Loucy (cell line): Measurements from ENCODE around the gene YTHDF1.

Source experiments
- H2AFZ ChIP-seq: fragments of 200-600 bp; sonication (generic); 2 replicates; pipeline ENCODE4 v1.6.0; 2016; ENCODE audit warnings: antibody characterized with exemption, mild to moderate bottlenecking, low read length, moderate library complexity
- H3F3A ChIP-seq: fragments of 200-600 bp; 2 replicates; pipeline ENCODE4 v1.6.0; 2016; ENCODE audit warnings: antibody characterized with exemption, low read depth, mild to moderate bottlenecking
- H3K27me3 ChIP-seq: fragments of 200-600 bp; sonication (generic); 2 replicates; pipeline ENCODE4 v1.6.1; 2014; ENCODE audit warnings: low read length, mild to moderate bottlenecking; ENCODE audit not compliant: insufficient read depth, poor library complexity, severe bottlenecking
- H3K36me3 ChIP-seq: fragments of 200-600 bp; sonication (generic); 2 replicates; pipeline ENCODE4 v1.6.1; 2016; ENCODE audit warnings: low read length; ENCODE audit not compliant: insufficient read depth
- H3K4me1 ChIP-seq: fragments of 200-600 bp; sonication (generic); 2 replicates; pipeline ENCODE4 v1.5.1; 2014; ENCODE audit warnings: low read length, mild to moderate bottlenecking; ENCODE audit not compliant: insufficient read depth, poor library complexity, severe bottlenecking
- H3K4me2 ChIP-seq: fragments of 200-600 bp; sonication (generic); 2 replicates; pipeline ENCODE4 v1.6.0; 2014; ENCODE audit warnings: antibody characterized with exemption, low read length, low read depth, mild to moderate bottlenecking; ENCODE audit not compliant: poor library complexity, severe bottlenecking
- H3K4me3 ChIP-seq: fragments of 200-600 bp; sonication (generic); 2 replicates; pipeline ENCODE4 v1.5.1; 2014; ENCODE audit warnings: low read length, mild to moderate bottlenecking, mixed read lengths; ENCODE audit not compliant: poor library complexity, severe bottlenecking
- H3K79me2 ChIP-seq: fragments of 200-600 bp; sonication (generic); 2 replicates; pipeline ENCODE4 v1.6.1; 2014; ENCODE audit warnings: low read length; ENCODE audit not compliant: insufficient read depth
- H3K9ac ChIP-seq: fragments of 200-600 bp; sonication (generic); 2 replicates; pipeline ENCODE4 v1.6.0; 2014; ENCODE audit warnings: mild to moderate bottlenecking, low read depth, low read length, moderate library complexity; ENCODE audit not compliant: poor library complexity, severe bottlenecking
- H3K9me2 ChIP-seq: fragments of 200-600 bp; sonication (generic); replicated peaks from 2 replicates; pipeline ENCODE4 v1.6.1; 2016; ENCODE audit warnings: low read depth, low read length, mixed read lengths
- H3K9me3 ChIP-seq: fragments of 200-600 bp; sonication (generic); 2 replicates; pipeline ENCODE4 v1.6.1; 2014; ENCODE audit warnings: mild to moderate bottlenecking, antibody characterized with exemption, low read length, low read depth; ENCODE audit not compliant: insufficient read depth
- H4K20me1 ChIP-seq: fragments of 200-600 bp; sonication (generic); 2 replicates; pipeline ENCODE4 v1.6.0; 2014; ENCODE audit warnings: antibody characterized with exemption, low read length, mild to moderate bottlenecking; ENCODE audit not compliant: insufficient read depth, poor library complexity, severe bottlenecking
- EZH2phosphoT487 ChIP-seq: fragments of 200-600 bp; IDR thresholded peaks from 2 replicates; pipeline ENCODE4 v1.6.1; 2018; ENCODE audit warnings: antibody characterized with exemption, mild to moderate bottlenecking, moderate library complexity, borderline replicate concordance
- TF ChIP-seq, protein P1 (sequence below): fragments of 200-600 bp; sonication (generic); conservative IDR thresholded peaks from 2 replicates; pipeline ENCODE4 v1.5.1; 2014; ENCODE audit warnings: mild to moderate bottlenecking, antibody characterized with exemption, low read length

The YTHDF1 gene

DNA sequence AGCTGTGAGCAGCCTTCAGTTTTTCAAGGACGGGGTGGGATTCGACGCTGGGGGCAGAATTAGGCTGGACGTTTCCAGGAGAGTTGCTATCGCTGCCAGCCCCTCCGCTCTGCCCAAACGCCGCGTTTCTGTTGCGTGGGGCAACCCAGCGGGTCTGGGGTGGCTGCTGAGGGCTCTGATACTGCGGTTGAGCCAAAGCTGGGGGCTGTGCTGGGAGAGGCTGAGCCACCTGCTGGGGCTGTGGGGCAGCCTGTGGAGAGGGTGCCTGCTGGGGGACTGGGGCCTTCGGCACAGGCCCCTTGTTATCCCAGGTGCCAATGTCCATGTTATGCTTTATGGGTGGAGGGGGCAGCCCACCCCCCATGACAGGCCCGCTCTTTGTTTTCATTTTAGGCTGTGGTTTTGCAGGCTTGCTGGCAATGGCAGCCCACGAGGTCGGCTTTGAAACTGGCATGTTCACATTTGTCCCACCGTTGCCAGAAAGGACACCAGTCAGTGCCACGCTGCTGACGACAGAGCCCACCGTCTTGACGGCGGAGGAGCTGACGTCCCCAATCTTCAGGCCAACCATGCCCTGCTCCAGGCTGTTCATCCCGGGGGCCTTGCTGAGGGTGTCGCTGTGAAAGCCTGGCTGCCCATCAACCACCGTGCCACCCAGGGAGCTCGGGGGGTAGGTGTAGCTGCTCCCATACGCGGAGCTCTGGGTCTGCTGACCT lies 13.0 kb downstream of the YTHDF1 start:
- H3K27me3 ChIP-seq, result no peaks in the 10 kb centered on the region
- H3K4me2 ChIP-seq, result no peak overlapping the region
- peaks cover 5% of the 10 kb centered on the region for H3K4me1 ChIP-seq
- H3K9me3 ChIP-seq, result no peaks in the 10 kb centered on the region
- no peak overlapping the region for H3K4me3 ChIP-seq
- H2AFZ ChIP-seq, result no peak overlapping the region
- no peaks in the 10 kb centered on the region for H3K9me2 ChIP-seq
- H3F3A ChIP-seq, result no peaks in the 10 kb centered on the region
- peaks cover 99% of the 10 kb centered on the region for H3K79me2 ChIP-seq
- H4K20me1 ChIP-seq, result peaks cover 87% of the 10 kb centered on the region
- H3K9ac ChIP-seq, result no peak overlapping the region
- TF ChIP-seq, protein P1, sequence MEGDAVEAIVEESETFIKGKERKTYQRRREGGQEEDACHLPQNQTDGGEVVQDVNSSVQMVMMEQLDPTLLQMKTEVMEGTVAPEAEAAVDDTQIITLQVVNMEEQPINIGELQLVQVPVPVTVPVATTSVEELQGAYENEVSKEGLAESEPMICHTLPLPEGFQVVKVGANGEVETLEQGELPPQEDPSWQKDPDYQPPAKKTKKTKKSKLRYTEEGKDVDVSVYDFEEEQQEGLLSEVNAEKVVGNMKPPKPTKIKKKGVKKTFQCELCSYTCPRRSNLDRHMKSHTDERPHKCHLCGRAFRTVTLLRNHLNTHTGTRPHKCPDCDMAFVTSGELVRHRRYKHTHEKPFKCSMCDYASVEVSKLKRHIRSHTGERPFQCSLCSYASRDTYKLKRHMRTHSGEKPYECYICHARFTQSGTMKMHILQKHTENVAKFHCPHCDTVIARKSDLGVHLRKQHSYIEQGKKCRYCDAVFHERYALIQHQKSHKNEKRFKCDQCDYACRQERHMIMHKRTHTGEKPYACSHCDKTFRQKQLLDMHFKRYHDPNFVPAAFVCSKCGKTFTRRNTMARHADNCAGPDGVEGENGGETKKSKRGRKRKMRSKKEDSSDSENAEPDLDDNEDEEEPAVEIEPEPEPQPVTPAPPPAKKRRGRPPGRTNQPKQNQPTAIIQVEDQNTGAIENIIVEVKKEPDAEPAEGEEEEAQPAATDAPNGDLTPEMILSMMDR, result no peak
- no peak for TF ChIP-seq EZH2phosphoT487
- H3K36me3 ChIP-seq, result peaks cover 72% of the 10 kb centered on the region; the same call in 1 of the 2 replicates

DNA sequence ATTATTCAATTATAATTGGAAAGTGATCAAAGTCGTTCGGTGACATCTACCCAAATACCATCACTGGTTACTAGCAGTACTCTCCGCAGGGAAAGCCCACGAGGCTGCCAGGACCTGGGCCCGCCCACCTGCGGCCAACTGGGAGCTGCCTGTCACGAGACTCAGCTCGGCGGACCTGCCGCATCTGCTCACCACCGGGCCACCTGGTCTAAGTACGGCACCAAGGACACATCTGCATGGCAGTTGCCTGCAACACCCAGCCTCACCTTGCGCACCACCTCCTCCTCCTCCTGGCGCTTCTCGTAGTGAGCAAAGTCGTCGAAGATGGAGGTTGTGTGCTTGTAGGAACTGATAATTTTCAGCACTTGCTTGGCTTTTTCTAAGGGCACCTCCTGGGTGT lies 13.9 kb downstream of the YTHDF1 start:
- Histone ChIP-seq H3K79me2 (peaks cover 99% of the 10 kb centered on the region), H3K4me2 (no peak overlapping the region), H3K4me1 (peaks cover 9% of the 10 kb centered on the region), H4K20me1 (peaks cover 89% of the 10 kb centered on the region), H3F3A (no peaks in the 10 kb centered on the region), H3K36me3 (peaks cover 70% of the 10 kb centered on the region; the same call in 1 of the 2 replicates), H3K9ac (no peak overlapping the region), H3K27me3 (no peaks in the 10 kb centered on the region), H3K9me3 (no peaks in the 10 kb centered on the region), H2AFZ (no peak overlapping the region), H3K4me3 (no peak overlapping the region), H3K9me2 (no peaks in the 10 kb centered on the region)
- TF ChIP-seq, protein P1, result no peak
- TF ChIP-seq EZH2phosphoT487, result no peak

DNA sequence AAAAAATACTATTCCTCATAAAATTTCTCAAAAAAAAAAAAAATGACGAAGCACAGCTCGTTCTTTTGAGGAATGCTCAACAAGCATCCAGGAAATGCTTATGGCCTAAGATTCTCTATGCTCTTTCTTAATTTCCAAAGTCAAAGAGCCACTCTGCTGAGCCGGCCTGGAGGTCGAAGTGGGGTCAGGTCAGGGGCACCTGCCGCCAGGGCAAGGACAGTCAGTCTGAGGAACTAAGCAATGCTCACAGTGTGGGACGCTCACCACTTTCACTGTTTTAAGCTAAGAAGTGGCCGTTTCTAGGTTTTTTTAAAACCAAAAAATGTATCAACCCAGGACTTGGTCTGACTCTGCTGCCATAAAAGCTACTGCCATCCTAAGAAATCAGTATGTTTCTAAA lies 17.3 kb downstream of the YTHDF1 start:
- Histone ChIP-seq H3K79me2 (peaks cover 87% of the 10 kb centered on the region), H3K9ac (no peak overlapping the region), H3K9me2 (no peaks in the 10 kb centered on the region), H3K4me2 (no peak overlapping the region), H3K4me1 (peaks cover 11% of the 10 kb centered on the region), H3K27me3 (no peaks in the 10 kb centered on the region), H3K4me3 (no peak overlapping the region), H4K20me1 (peaks cover 75% of the 10 kb centered on the region), H2AFZ (no peak overlapping the region), H3F3A (no peaks in the 10 kb centered on the region), H3K36me3 (peaks cover 71% of the 10 kb centered on the region; the same call in 1 of the 2 replicates), H3K9me3 (no peaks in the 10 kb centered on the region)
- TF ChIP-seq, protein P1, result no peak
- TF ChIP-seq EZH2phosphoT487, result no peak
